Stomach (tissue), 4 donors: Measurements from ENCODE around the gene WWC2.

Experiments
- CTCF ChIP-seq, 7 experiments: fragments of 450-650 bp in 4 of 7; fragments of 200-600 bp in 3 of 7; sonication (generic) in 3 of 7; IDR thresholded peaks; one replicate each; pipeline ENCODE4 v1.5.1; 2016 to 2019; ENCODE audit warnings: antibody characterized with exemption in 7 of 7, control low read depth in 2 of 7, mild to moderate bottlenecking in 1 of 7
- POLR2A ChIP-seq, 4 donors: fragments of 450-650 bp; IDR thresholded peaks; one replicate each; pipeline ENCODE4 v1.6.1; 2016; ENCODE audit warnings: antibody characterized with exemption in 4 of 4, control low read depth in 2 of 4, mild to moderate bottlenecking in 1 of 4, moderate library complexity in 1 of 4
- POLR2AphosphoS5 ChIP-seq, 3 donors: sonication (generic); formaldehyde crosslinking; IDR thresholded peaks; one replicate each; pipeline ENCODE4 v1.6.1; 2016; ENCODE audit warnings: antibody characterized with exemption in 3 of 3

DNA sequence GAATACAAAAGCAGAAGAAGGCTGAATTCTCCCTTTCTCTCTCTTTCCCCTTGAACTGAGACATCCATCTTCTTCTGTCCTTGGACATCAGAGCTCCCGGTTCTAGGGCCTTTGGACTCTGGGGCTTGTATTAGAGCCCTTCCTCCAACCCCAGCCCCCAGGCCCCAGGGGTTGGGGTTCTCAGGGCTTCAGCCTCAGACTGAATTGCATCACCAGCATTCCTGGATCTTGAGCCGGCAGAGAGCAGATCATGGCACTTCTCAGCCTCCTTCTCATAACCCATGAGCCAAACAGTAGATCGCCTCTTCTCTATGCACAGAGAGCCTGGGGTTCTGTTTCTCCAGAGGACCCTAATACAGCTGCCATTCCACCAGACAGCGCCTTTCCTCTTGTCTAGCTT is 248.5 kb downstream of the WWC2 start:
- TF ChIP-seq CTCF (IDR thresholded peaks at IDR 0.05) = no peak
- no peak for TF ChIP-seq POLR2AphosphoS5 (IDR thresholded peaks at IDR 0.05)
- TF ChIP-seq POLR2A (IDR thresholded peaks at IDR 0.05) = no peak
